A549 (cell line): ENCODE measurements around the gene ATXN7L1. TPM values are rescaled to one million over a fixed set of nuclear protein-coding genes. Genes with fewer than 3 reads are reported as not detected.

Source experiments
- ATAC-seq, 2 experiments: fragments of 200-7000 bp in 1 of 2; fragments of >200 bp in 1 of 2; cut with Nextera tagmentation in 1 of 2; cut with Tn5 transposase in 1 of 2; 3 replicates each; pipeline versions ENCODE4 v1.8.0 to v1.9.1; 2018 to 2020; ENCODE audit warnings: mild to moderate bottlenecking in 1 of 2, moderate library complexity in 1 of 2
- CTCF ChIA-PET: fragments of 300-600 bp; sonication (Branson Sonifier 250); formaldehyde crosslinking; extraction: SDS; loops from one replicate; lab custom pipeline; 2021; ENCODE audit warnings: antibody characterized with exemption, inconsistent platforms; lab: Yijun Ruan, JAX
- POLR2A ChIA-PET: fragments of 350-600 bp; formaldehyde crosslinking; extraction: SDS; loops from one replicate; lab custom pipeline; 2021; ENCODE audit warnings: antibody characterized with exemption, inconsistent platforms; lab: Yijun Ruan, JAX
- DNase-seq, 2 experiments: peaks; one replicate each; pipeline versions ENCODE4 v3.0.0 to v3.0.0-alpha.2; 2011 to 2016; ENCODE audit warnings: low read depth in 1 of 2, low spot score in 1 of 2
- FAIRE-seq: peaks from 2 replicates; lab custom pipeline; 2011; peaks lifted over from hg19 to GRCh38; lab: Jason Lieb, UNC
- H3K27ac ChIP-seq, 2 experiments: fragments of >200 bp; sonication (Bioruptor Twin); formaldehyde crosslinking; 3 replicates each; pipeline ENCODE4 v1.5.1; 2016 to 2017
- H3K4me1 ChIP-seq: fragments of >200 bp; sonication (Bioruptor Twin); formaldehyde crosslinking; 3 replicates; pipeline ENCODE4 v1.6.1; 2016
- H3K4me2 ChIP-seq: fragments of >200 bp; sonication (Bioruptor Twin); formaldehyde crosslinking; 3 replicates; pipeline ENCODE4 v1.6.1; 2016
- H3K4me3 ChIP-seq: fragments of >200 bp; sonication (Bioruptor Twin); formaldehyde crosslinking; 3 replicates; pipeline ENCODE4 v1.5.1; 2016
- H3K9me3 ChIP-seq: fragments of >200 bp; sonication (Bioruptor Twin); formaldehyde crosslinking; 3 replicates; pipeline ENCODE4 v1.6.1; 2016
- CEBPB ChIP-seq, 2 experiments: fragments of >200 bp in 1 of 2; sonication (Bioruptor Twin) in 1 of 2; formaldehyde crosslinking in 1 of 2; IDR thresholded peaks; 2 replicates each; pipeline ENCODE4 v1.6.1; 2012 to 2016
- E2F6 ChIP-seq: IDR thresholded peaks from 2 replicates; pipeline ENCODE4 v1.6.1; 2012; ENCODE audit warnings: low read depth, borderline replicate concordance
- EP300 ChIP-seq, 2 experiments: fragments of >200 bp; sonication (Bioruptor Twin); formaldehyde crosslinking; IDR thresholded peaks; 2 replicates in 1 of 2; 3 replicates in 1 of 2; pipeline ENCODE4 v1.6.1; 2016 to 2017
- FOXS1 ChIP-seq: fragments of 250-450 bp; sonication (Bioruptor Pico); IDR thresholded peaks from 2 replicates; pipeline ENCODE4 v1.5.0; 2020; ENCODE audit warnings: mild to moderate bottlenecking, moderate library complexity
- HES2 ChIP-seq: fragments of >200 bp; sonication (Bioruptor Twin); formaldehyde crosslinking; IDR thresholded peaks from 2 replicates; pipeline ENCODE4 v1.6.1; 2016
- HEYL ChIP-seq: fragments of 250-450 bp; sonication (Bioruptor Pico); IDR thresholded peaks from 2 replicates; pipeline ENCODE4 v1.8.0; 2021; ENCODE audit warnings: mild to moderate bottlenecking, moderate library complexity
- HOXA7 ChIP-seq: fragments of 250-450 bp; sonication (Bioruptor Pico); IDR thresholded peaks from 2 replicates; pipeline ENCODE4 v1.5.0; 2020; ENCODE audit warnings: mild to moderate bottlenecking, moderate library complexity
- HOXB13 ChIP-seq: fragments of 250-450 bp; sonication (Bioruptor Pico); IDR thresholded peaks from 2 replicates; pipeline ENCODE4 v1.5.0; 2020; ENCODE audit warnings: low read depth, mild to moderate bottlenecking, moderate library complexity
- JUN ChIP-seq, 2 experiments: fragments of >200 bp; sonication (Bioruptor Twin); formaldehyde crosslinking; IDR thresholded peaks; 2 replicates in 1 of 2; 3 replicates in 1 of 2; pipeline ENCODE4 v1.6.1; 2016 to 2017
- JUNB ChIP-seq: fragments of >200 bp; sonication (Bioruptor Twin); formaldehyde crosslinking; IDR thresholded peaks from 2 replicates; pipeline ENCODE4 v1.6.1; 2016
- MAZ ChIP-seq: fragments of 150-350 bp; IDR thresholded peaks from 2 replicates; pipeline ENCODE4 v1.6.1; 2014; ENCODE audit warnings: antibody characterized with exemption, low read depth, low read length, borderline replicate concordance
- MYC ChIP-seq: IDR thresholded peaks from 2 replicates; pipeline ENCODE4 v1.6.1; 2012; ENCODE audit warnings: mild to moderate bottlenecking, inconsistent platforms, low read length, improper control_type of control experiment, borderline replicate concordance
- NPAS2 ChIP-seq: fragments of 250-450 bp; sonication (Bioruptor Pico); IDR thresholded peaks from 2 replicates; pipeline ENCODE4 v1.8.0; 2022; ENCODE audit warnings: mild to moderate bottlenecking, moderate library complexity, borderline replicate concordance
- PHF8 ChIP-seq: fragments of 200-600 bp; sonication (generic); IDR thresholded peaks from 2 replicates; pipeline ENCODE4 v1.6.1; 2016; ENCODE audit warnings: low read depth, mild to moderate bottlenecking, antibody characterized with exemption, moderate library complexity, borderline replicate concordance
- POLR2A ChIP-seq: IDR thresholded peaks from 2 replicates; pipeline ENCODE4 v1.6.1; 2012; ENCODE audit warnings: mild to moderate bottlenecking, low read length
- POLR2AphosphoS2 ChIP-seq: conservative IDR thresholded peaks from 2 replicates; pipeline ENCODE4 v1.6.1; 2012; ENCODE audit warnings: low read length, improper control_type of control experiment, inconsistent platforms
- RCOR1 ChIP-seq: fragments of 150-350 bp; IDR thresholded peaks from 2 replicates; pipeline ENCODE4 v1.6.1; 2014; ENCODE audit warnings: antibody characterized with exemption, low read length, low read depth
- TFCP2L1 ChIP-seq: fragments of 250-450 bp; sonication (Bioruptor Pico); IDR thresholded peaks from 2 replicates; pipeline ENCODE4 v1.5.0; 2021; ENCODE audit warnings: mild to moderate bottlenecking
- TP53 ChIP-seq: fragments of 250-450 bp; sonication (Bioruptor Pico); IDR thresholded peaks from 2 replicates; pipeline ENCODE4 v1.5.0; 2021; ENCODE audit warnings: mild to moderate bottlenecking, moderate library complexity
- ZFP36 ChIP-seq: fragments of 450-650 bp; IDR thresholded peaks from 2 replicates; pipeline ENCODE4 v1.6.1; 2014; ENCODE audit warnings: borderline replicate concordance; ENCODE audit not compliant: partially characterized antibody
- ZSCAN20 ChIP-seq: fragments of 250-450 bp; sonication (Bioruptor Pico); IDR thresholded peaks from 2 replicates; pipeline ENCODE4 v1.8.0; 2022; ENCODE audit warnings: mild to moderate bottlenecking, moderate library complexity
- WGBS: methylation state at CpG from one replicate; pipeline ENCODE4 v1.1.6; 2017; ENCODE audit errors: missing lambda C conversion rate; 5-methylcytosine and 5-hydroxymethylcytosine counted together
- polyA plus RNA-seq, 4 experiments: library from polyadenylated mRNA; depleted of rRNA in 3 of 4; stranded (reverse); fragments of >200 nt; fragmentation: RNase III in 1 of 4; extraction: RNeasy Plus Mini Kit Qiagen cat#74134 plus additional on column Dnase treatment in 1 of 4; gene quantifications; 2 replicates in 3 of 4; 3 replicates in 1 of 4; pipeline ENCODE4 v1.2.3, GENCODE V29; 2011 to 2017
- TF ChIP-seq, protein P1 (sequence below): fragments of >200 bp; sonication (Bioruptor Twin); formaldehyde crosslinking; IDR thresholded peaks from 3 replicates; pipeline ENCODE4 v1.6.1; 2016

ATXN7L1 gene
- polyA plus RNA-seq, 2 of the 4 experiments (the other 2 are of a cell fraction): 4.5 to 5.7 TPM

DNA sequence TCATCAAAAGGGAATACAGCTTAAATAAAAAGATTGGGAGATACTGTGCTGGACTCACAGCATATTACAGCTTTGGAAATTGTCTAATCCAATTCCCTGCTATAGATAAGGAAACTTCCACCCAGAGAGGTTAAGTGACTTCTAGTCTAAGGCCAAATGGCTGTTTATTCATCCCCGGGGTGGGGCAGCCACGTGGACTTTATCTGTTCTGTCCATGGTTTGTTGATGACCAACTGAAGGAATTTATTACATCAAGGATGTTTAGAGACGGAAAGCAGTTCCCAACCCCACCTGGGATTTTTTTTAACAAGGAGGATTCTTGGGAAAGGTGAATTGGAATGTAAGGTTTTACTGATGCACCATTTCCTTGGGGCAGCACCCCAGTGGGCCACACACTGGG lies 88.6 kb downstream of the ATXN7L1 start:
- TF ChIP-seq NPAS2 (CRISPR knock-in tag) (no peak), FOXS1 (no peak), TFCP2L1 (no peak), MYC (no peak), HOXB13 (no peak), MAZ (no peak), HEYL (CRISPR knock-in tag) (no peak), POLR2A (no peak), HOXA7 (no peak), HES2 (no peak), JUNB (no peak), EP300 (IDR thresholded peaks at IDR 0.05) (no peak)
- TF ChIP-seq, protein P1, sequence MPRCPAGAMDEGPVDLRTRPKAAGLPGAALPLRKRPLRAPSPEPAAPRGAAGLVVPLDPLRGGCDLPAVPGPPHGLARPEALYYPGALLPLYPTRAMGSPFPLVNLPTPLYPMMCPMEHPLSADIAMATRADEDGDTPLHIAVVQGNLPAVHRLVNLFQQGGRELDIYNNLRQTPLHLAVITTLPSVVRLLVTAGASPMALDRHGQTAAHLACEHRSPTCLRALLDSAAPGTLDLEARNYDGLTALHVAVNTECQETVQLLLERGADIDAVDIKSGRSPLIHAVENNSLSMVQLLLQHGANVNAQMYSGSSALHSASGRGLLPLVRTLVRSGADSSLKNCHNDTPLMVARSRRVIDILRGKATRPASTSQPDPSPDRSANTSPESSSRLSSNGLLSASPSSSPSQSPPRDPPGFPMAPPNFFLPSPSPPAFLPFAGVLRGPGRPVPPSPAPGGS: no peak
- H3K27ac ChIP-seq: no peak overlapping the region
- 0 out of 3 replicates have a peak overlapping the region, but pooled peaks have one; percentile 3 for H3K4me2 ChIP-seq
- ChIA-PET CTCF (interaction anchor here (0.6 to 2.2 kb wide), 4 partner anchors 10 to 49 kb away, joined by 3 to 8 read pairs (median 4); no protein-coding TSS in a partner anchor), POLR2A (no interaction called here)
- FAIRE-seq (no peak), DNase-seq (no peak), ATAC-seq (no peak)
- peaks cover 24% of the 10 kb centered on the region for H3K4me1 ChIP-seq
- 34% methylated on average over 3 of the region's 3 CpGs for WGBS
- no peaks in the 10 kb centered on the region for H3K9me3 ChIP-seq
- H3K4me3 ChIP-seq: no peak overlapping the region

DNA sequence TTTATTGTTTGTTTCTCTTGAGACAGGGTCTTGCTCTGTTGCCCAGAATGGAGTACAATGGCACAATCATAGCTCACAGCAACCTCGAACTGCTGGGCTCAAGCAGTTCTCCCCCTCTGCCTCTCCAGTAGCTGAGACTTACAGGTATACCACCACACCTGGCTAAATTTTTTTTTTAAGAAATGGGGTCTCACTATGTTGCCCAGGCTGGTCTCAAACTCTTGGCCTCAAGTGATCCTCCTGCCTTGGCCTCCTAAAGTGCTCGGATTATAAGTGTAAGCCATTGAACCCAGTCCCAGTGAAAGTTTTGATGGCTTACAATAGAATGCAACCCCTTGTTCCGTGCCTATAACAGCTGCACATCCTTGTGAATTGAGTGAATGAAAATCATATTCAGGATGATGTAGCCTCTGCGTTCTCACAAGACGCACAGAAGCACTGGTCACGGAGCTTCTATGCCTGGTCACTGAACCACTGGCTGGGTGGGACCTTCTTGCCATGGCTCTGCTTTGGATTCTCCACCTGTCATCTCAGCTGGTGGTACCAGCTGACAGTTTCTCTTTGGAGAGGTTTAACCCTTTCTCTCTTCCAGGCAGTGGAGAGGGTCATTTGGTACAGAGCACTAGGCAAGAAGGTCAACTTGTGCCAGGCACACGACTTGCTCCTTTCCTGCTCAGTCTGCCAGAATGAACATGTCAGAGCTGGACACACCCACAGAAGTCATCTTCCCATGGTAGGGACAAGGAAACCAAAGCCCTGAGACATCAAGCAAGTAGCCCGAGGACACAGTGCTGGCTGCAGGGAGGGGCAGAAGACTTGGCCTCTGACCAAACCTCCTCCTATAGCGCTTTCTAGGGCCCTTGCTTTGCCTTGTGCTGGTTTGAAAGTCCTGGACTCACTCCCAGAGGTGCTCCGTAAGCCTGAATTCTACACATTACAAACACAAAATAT lies 89.6 kb downstream of the ATXN7L1 start:
- ATAC-seq: no peak
- WGBS: 73% methylated on average over 10 of the region's 10 CpGs
- ChIA-PET CTCF (interaction anchor here (0.7 to 2.2 kb wide), 9 partner anchors 10 to 665 kb away, joined by 3 to 8 read pairs (median 4); no protein-coding TSS in a partner anchor), POLR2A (no interaction called here)
- Histone ChIP-seq H3K9me3 (no peaks in the 10 kb centered on the region), H3K27ac (no peak overlapping the region), H3K4me1 (peaks cover 31% of the 10 kb centered on the region), H3K4me3 (no peak overlapping the region), H3K4me2 (no peak overlapping the region)
- peak in 1 of 2 experiments; percentile 34 for DNase-seq
- no peak for FAIRE-seq
- no peak for TF ChIP-seq PHF8
- no peak for TF ChIP-seq RCOR1
- TF ChIP-seq E2F6: no peak
- TF ChIP-seq CEBPB (IDR thresholded peaks at IDR 0.05): no peak
- TF ChIP-seq ZFP36: no peak
- TF ChIP-seq MYC: no peak
- no peak for TF ChIP-seq ZSCAN20 (CRISPR knock-in tag)
- TF ChIP-seq TP53 (CRISPR knock-in tag): no peak
- TF ChIP-seq POLR2AphosphoS2: no peak
- no peak for TF ChIP-seq JUN (IDR thresholded peaks at IDR 0.05)
